Occipital lobe (tissue), 2 donors: ENCODE measurements around the gene BRD3. TPM values are rescaled to one million over a fixed set of nuclear protein-coding genes. Genes with fewer than 3 reads are reported as not detected.
"Not testable (repeated sequence)": the region's sequence is repeated elsewhere in the genome, so short reads cannot be mapped to it uniquely, and the experiment has no call there.

Source experiments
- DNase-seq: peaks from one replicate; lab custom pipeline; 2025; lab: John Stamatoyannopoulos, UW
- total RNA-seq: library from RNA; depleted of rRNA; stranded (reverse); fragments of >200 nt; gene quantifications from one replicate; pipeline ENCODE4 v1.2.3, GENCODE V29; 2014

The BRD3 gene
- total RNA-seq, 1 donor from 2014 or later, result 27.6 TPM

- no peak for DNase-seq
These were observed 74.1 kb downstream of the BRD3 start for GRCh38 chr9:133993635-133994253.

- DNase-seq, result no peak
These were observed 74.8 kb downstream of the BRD3 start for GRCh38 chr9:133992780-133993634.

GRCh38 chr9:133991964-133992779, 75.7 kb downstream of the BRD3 start, which contains the start of gene VAV2:
VAV2 (minus strand) TSS chr9:133992324; CDS start chr9:133992278, 46 bp downstream.
- DNase-seq, result no peak

GRCh38 chr9:133991214-133991921, 76.5 kb downstream of the BRD3 start:
- DNase-seq, result no peak

GRCh38 chr9:133990366-133991213, 77.2 kb downstream of the BRD3 start:
- DNase-seq, result no peak

- no peak for DNase-seq
These were observed 78.0 kb downstream of the BRD3 start for GRCh38 chr9:133989625-133990365.

- not testable (repeated sequence) for DNase-seq
These were observed 79.1 kb downstream of the BRD3 start for GRCh38 chr9:133988771-133989170.

- DNase-seq, result no peak
These were observed 79.7 kb downstream of the BRD3 start for GRCh38 chr9:133987946-133988665.

- DNase-seq, result no peak
These were observed 80.4 kb downstream of the BRD3 start for GRCh38 chr9:133987446-133987788.

GRCh38 chr9:133986774-133987445, 80.9 kb downstream of the BRD3 start:
- no peak for DNase-seq

GRCh38 chr9:133986061-133986460, 81.8 kb downstream of the BRD3 start:
- no peak for DNase-seq

GRCh38 chr9:133982971-133983720, 84.7 kb downstream of the BRD3 start:
- no peak for DNase-seq

- DNase-seq, result no peak
These were observed 85.7 kb downstream of the BRD3 start for GRCh38 chr9:133981958-133982681.

- DNase-seq, result no peak
These were observed 86.3 kb downstream of the BRD3 start for GRCh38 chr9:133981589-133981957.

- DNase-seq, result no peak
These were observed 86.8 kb downstream of the BRD3 start for GRCh38 chr9:133980864-133981588.
